GM18498 (cell line): ENCODE measurements around the gene NIP7.
"Not testable (repeated sequence)": the region's sequence is repeated elsewhere in the genome, so short reads cannot be mapped to it uniquely, and the experiment has no call there.

Experiments
- ATAC-seq: cut with Tn5 transposase; IDR thresholded peaks from one replicate; pipeline ENCODE4 v1.9.1; 2021; ENCODE audit warnings: mild to moderate bottlenecking, moderate library complexity; ENCODE audit not compliant: unreplicated experiment

NIP7 gene

GRCh38 chr16:69340095-69340644, 598 bp downstream of the NIP7 start:
- no peak for ATAC-seq

GRCh38 chr16:69344171-69344570, 4.6 kb downstream of the NIP7 start:
- no peak for ATAC-seq

DNA sequence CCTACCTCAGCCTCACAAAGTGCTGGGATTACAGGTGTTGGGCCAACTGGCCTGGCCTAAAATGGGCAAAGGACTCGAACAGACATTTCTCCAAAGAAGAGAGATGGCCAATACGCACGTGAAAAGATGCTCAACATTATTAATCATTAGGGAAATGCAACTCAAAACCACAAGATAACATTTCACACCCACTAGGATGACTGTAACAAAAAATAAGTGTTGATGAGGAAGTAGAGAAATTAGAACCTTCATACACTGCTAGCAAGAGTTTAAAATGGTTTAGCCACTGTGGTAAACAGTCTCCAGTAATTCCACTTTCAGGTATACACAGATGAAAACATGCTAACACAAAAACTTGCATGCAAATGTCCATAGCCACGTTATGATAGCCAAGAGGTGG, 6.4 kb downstream of the NIP7 start:
- no peak for ATAC-seq

DNA sequence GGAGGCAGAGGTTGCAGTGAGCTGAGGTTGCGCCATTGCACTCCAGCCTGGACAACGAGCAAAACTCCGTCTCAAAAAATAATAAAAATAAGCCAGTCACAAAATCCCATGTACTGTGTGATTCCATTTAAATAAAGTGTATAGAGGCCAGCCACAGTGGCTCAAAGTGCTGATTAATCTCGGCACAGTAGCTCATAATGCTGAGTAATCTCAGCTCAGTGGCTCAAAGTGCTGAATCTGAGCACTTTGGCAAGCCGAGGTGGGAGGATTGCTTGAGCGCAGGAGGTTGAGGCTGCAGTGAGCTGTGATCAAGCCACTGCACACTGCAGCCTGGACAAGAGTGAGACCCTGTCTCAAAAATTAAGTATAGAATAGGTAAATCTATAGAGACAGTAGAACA, 7.1 kb downstream of the NIP7 start:
- ATAC-seq = no peak

DNA sequence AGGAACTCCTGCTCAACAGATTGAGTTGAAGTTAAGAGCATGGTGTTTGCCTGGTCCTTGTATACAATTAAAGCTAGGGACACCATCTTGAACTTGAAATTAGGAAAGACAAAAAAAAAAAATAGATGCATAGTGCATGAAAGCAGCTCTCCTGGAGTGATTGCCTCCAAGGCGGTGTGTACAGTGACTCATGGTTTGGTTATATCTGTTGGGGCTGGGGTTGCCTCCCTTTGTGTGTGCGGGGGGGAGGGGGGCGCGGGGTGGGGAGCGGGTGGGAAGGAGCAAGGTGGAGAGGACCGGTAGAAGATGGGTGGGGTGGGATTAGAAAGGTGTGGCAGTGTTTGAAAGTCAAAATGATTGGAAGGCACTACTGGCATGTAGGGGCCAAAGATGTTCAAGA, 8.7 kb downstream of the NIP7 start:
- ATAC-seq = no peak

DNA sequence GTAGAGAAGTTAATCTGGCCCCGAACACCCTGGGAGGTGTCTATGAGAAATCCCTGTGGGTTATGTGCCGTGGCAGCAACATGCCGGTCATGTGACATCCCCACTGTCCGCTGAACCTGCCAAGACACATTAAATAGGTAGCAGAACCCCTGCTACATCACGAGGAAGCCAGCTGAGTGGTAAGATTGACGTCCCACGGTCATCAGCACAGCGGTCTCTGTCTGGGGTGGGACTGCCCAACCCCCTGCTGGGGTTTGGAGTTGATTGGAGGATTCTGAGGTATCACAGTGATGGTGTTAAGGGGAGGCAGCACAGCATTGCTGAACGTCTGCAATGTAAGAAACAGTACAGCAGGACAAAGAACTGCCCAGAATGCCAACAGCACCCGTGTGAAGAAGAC, 10.0 kb downstream of the NIP7 start:
- ATAC-seq = no peak

- ATAC-seq = no peak
Observed at GRCh38 chr16:69350536-69351133, 11.1 kb downstream of the NIP7 start.

GRCh38 chr16:69351309-69352027, 11.9 kb downstream of the NIP7 start, which contains the start of gene TMED6:
Gene TMED6 (minus strand): TSS chr16:69351786. CDS start chr16:69351753, 33 bp downstream.
- no peak for ATAC-seq

GRCh38 chr16:69360070-69360469, 20.5 kb downstream of the NIP7 start:
- not testable (repeated sequence) for ATAC-seq

DNA sequence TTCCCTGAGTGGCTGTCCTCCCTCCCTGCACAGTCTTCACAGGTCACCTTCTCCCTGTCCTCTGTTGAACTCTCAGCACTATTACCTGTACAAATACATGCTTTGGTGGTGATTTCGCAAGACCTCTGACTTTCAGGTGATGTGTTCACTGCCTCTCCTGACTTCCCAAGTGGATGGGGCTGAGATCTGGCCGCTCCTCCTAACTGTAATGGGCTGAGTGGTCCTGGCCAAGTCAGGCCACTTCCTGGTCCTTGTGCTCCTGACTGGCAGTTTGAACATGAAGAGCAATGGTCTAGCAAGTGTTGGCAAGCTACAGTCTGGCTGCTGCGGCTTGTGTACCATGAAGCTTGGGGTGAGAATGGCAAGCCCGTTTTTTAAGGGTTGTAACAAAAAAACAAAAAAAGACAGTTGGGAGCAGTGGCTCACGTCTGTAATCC, 23.7 kb downstream of the NIP7 start:
- no peak for ATAC-seq

DNA sequence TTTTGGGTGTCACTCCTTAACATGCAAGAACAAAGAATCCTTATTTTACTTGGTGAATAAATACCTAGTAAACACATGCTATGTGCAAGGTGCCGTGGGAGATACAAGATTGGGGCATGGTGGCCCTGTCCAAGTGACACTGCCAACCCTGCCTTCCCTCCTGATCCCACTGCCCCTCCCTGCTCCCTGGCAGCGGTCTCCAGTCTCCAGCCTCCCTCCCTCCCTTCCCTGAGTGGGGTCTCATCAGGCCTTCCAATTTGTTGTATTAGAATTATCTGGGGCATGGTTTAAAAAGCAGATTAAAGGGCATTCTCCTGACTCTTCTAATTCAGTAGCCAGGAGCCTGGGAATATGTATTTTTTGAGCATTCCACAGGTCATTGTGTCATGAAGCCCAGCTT, 24.5 kb downstream of the NIP7 start:
- no peak for ATAC-seq

GRCh38 chr16:69365901-69366300, 26.3 kb downstream of the NIP7 start:
- no peak for ATAC-seq

DNA sequence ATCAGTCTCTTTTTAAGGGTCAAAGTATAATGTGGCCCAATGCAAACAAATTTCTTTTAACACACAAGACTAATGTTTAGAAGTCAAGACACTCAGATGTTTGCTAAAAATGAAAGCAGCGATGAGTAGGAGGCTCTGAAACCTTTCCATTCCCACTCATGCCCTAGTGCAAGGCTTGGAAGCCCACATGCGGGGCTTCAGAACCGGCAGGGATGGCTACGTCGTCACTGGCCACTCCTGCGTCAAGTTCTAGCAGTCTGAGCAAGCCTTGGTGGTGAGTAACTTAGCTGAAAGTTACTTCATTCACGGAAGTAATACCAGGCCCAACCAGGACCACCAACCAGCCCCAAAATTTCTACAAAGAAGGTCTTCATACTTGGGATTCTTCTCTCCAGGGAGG, 26.9 kb downstream of the NIP7 start:
- ATAC-seq = no peak

- no peak for ATAC-seq
Observed at GRCh38 chr16:69367980-69368379, 28.4 kb downstream of the NIP7 start.

DNA sequence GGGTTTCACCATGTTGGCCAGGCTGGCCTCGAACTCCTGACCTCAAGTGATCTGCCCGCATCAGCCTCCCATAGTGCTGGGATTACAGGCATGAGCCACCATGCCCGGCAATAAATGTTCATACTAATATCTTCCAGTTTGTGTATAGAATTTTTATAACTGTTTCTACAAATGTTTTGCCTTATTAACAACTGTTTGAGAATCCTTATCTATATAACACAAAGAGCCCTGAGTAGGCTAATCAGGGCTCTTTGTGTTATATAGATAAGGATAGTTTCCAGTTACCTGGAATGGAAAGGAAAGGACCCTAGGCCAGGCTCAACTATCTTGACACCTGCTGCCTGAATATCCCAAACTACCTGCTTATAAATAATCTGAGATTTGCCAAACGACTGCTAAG, 29.3 kb downstream of the NIP7 start:
- ATAC-seq = no peak

DNA sequence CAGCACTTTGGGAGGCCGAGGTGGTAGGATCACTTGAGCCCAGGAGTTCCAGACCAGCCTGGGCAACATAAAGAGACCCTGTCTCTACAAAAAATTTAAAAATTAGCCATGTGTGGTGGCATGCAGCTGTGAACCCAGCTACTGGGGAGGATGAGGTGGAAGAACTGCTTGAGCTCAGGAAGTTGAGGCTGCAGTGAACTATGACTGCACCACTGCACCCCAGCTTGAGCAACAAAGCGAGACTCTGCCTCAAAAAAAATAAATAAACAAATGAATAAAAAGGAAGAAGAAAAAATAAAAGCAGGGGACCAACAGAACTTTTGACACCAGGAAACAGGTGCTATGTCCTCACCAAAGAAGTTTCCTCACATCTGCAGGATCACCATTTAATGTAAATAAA, 32.0 kb downstream of the NIP7 start:
- no peak for ATAC-seq

DNA sequence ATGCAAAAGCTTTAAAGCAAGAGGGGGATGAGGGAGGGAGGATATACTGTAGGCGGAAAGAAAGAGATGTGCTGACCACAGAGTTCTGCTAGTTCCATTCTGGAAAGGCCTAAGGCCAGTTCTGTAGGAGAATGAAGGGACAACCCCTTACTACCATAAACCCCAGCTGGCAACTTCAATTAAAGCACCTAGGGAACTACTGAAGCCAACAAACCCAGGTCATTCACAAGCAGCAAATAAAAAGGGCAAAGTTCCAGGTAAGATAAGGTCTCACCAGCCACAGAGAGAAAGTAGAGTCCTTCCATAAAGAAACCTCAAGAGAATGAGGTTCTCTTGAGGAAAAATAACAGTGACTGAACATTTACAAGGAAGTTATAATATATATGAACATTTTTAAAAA, 33.4 kb downstream of the NIP7 start:
- ATAC-seq = no peak

DNA sequence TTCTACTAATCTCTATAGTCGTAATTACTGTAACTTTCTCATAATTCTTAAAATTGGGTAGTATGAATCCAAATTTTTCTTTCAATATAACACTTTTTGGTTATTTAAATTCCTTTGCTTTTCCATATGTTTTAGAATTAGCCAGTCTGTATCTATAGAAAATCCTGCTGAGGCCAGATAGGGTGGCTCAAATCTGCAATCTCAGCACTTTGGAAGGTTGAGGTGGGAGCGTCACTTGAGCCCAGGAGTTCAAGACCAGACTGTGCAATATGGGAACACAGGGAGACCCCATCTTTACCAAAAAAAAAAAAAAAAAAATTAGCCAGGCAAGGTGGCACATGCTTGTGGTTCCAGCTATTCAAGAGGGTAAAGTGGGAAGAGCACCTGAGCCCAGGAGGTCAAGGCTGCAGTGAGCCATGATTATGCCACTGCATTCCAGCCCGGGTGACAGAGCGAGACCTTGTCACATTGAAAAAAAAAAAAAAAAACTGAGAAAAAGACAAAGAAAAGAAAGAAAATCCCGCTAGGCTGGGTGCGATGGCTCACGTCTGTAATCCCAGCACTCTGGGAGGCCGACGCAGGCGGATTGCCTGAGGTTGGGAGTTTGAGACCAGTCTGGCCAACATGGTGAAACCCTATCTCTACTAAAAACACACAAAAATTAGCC, 37.0 kb downstream of the NIP7 start:
- ATAC-seq = no peak

DNA sequence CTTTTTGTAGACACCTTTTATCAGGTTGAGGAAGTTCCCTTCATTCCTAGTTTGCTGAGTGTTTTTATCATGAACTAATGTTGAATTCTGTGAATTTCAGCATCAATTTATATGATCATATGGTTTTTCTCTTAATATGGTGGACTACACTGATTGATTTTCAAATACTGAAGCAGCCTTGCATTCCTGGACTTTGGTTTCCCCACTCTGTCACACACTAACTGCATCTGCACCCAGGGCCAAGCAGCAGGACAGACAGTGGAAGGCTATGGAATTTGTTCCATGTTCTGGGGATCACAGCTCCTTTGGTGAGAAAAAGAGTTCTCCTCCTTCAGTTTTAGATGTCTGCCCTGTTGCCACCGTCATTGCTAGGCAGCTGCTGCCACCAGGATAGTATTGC, 38.5 kb downstream of the NIP7 start:
- no peak for ATAC-seq

- ATAC-seq = no peak
Observed at GRCh38 chr16:69378760-69379159, 39.2 kb downstream of the NIP7 start.

DNA sequence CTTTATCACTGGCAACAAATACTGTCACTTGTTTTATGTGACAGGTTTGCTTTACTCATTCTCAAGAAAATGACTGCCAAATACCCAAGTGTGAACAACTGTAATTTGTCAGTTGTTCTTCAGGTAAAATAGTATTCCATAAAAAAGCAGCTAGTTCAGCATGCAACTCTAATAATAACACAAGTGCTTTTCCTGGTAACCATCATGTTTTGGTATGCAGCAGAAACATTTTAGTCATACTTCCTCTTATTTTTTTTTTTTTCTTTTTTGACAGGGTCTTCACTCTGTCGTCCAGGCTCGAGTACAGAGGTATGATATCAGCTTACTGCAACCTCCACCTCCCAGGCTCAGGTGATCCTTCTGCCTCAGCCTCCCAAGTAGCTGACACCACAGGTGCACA, 41.7 kb downstream of the NIP7 start:
- ATAC-seq = no peak

GRCh38 chr16:69382421-69382820, 42.8 kb downstream of the NIP7 start:
- ATAC-seq = no peak
